Measurements from ENCODE around the gene ARHGAP28.
A peak's percentile ranks its signal among the peaks of the same experiment; 100 is the strongest.

The ARHGAP28 gene

GRCh38 chr18:6871566-6871965 lies 142.1 kb downstream of the ARHGAP28 start:
- no peaks in the 10 kb centered on the region for H3K27me3 ChIP-seq (ENCODE audit: control insufficient read depth, insufficient read depth, low read length)
- H3K9ac ChIP-seq (ENCODE audit: low read depth, low read length) = no peak overlapping the region
- H3K9me3 ChIP-seq (ENCODE audit: control insufficient read depth, insufficient read depth, low read length) = no peaks in the 10 kb centered on the region
- H3K27ac ChIP-seq (ENCODE audit: low read depth, low read length) = no peak overlapping the region
- H3K4me1 ChIP-seq (ENCODE audit: control insufficient read depth, insufficient read depth, low read length) = peaks cover 20% of the 10 kb centered on the region
- H3K36me3 ChIP-seq (ENCODE audit: control insufficient read depth, insufficient read depth, low read length) = no peaks in the 10 kb centered on the region
- H3K4me3 ChIP-seq (ENCODE audit: low read depth, low read length) = no peak overlapping the region

GRCh38 chr18:6873040-6873751 lies 143.7 kb downstream of the ARHGAP28 start:
- no peak overlapping the region for H3K27ac ChIP-seq (ENCODE audit: low read depth, low read length)
- no peak overlapping the region for H3K4me3 ChIP-seq (ENCODE audit: low read depth, low read length)
- H3K27me3 ChIP-seq (ENCODE audit: control insufficient read depth, insufficient read depth, low read length) = no peaks in the 10 kb centered on the region
- H3K4me1 ChIP-seq (ENCODE audit: control insufficient read depth, insufficient read depth, low read length) = peaks cover 15% of the 10 kb centered on the region; the same call in 1 of the 2 replicates
- no peaks in the 10 kb centered on the region for H3K9me3 ChIP-seq (ENCODE audit: control insufficient read depth, insufficient read depth, low read length)
- H3K9ac ChIP-seq (ENCODE audit: low read depth, low read length) = no peak overlapping the region
- no peaks in the 10 kb centered on the region for H3K36me3 ChIP-seq (ENCODE audit: control insufficient read depth, insufficient read depth, low read length)

GRCh38 chr18:6874315-6874714 lies 144.8 kb downstream of the ARHGAP28 start:
- Histone ChIP-seq H3K9me3 (ENCODE audit: control insufficient read depth, insufficient read depth, low read length) (no peaks in the 10 kb centered on the region), H3K27me3 (ENCODE audit: control insufficient read depth, insufficient read depth, low read length) (no peaks in the 10 kb centered on the region), H3K36me3 (ENCODE audit: control insufficient read depth, insufficient read depth, low read length) (no peaks in the 10 kb centered on the region), H3K4me3 (ENCODE audit: low read depth, low read length) (no peak overlapping the region), H3K9ac (ENCODE audit: low read depth, low read length) (no peak overlapping the region), H3K4me1 (ENCODE audit: control insufficient read depth, insufficient read depth, low read length) (peaks cover 21% of the 10 kb centered on the region), H3K27ac (ENCODE audit: low read depth, low read length) (no peak overlapping the region)

GRCh38 chr18:6875749-6876148 lies 146.2 kb downstream of the ARHGAP28 start:
- no peak overlapping the region for H3K27ac ChIP-seq (ENCODE audit: low read depth, low read length)
- no peak overlapping the region for H3K9ac ChIP-seq (ENCODE audit: low read depth, low read length)
- no peaks in the 10 kb centered on the region for H3K9me3 ChIP-seq (ENCODE audit: control insufficient read depth, insufficient read depth, low read length)
- H3K27me3 ChIP-seq (ENCODE audit: control insufficient read depth, insufficient read depth, low read length) = no peaks in the 10 kb centered on the region
- H3K4me1 ChIP-seq (ENCODE audit: control insufficient read depth, insufficient read depth, low read length) = peaks cover 29% of the 10 kb centered on the region
- H3K36me3 ChIP-seq (ENCODE audit: control insufficient read depth, insufficient read depth, low read length) = no peaks in the 10 kb centered on the region
- no peak overlapping the region for H3K4me3 ChIP-seq (ENCODE audit: low read depth, low read length)

- Histone ChIP-seq H3K9me3 (ENCODE audit: control insufficient read depth, insufficient read depth, low read length) (no peaks in the 10 kb centered on the region), H3K27ac (ENCODE audit: low read depth, low read length) (no peak overlapping the region), H3K27me3 (ENCODE audit: control insufficient read depth, insufficient read depth, low read length) (no peaks in the 10 kb centered on the region), H3K36me3 (ENCODE audit: control insufficient read depth, insufficient read depth, low read length) (no peaks in the 10 kb centered on the region), H3K4me3 (ENCODE audit: low read depth, low read length) (no peak overlapping the region), H3K4me1 (ENCODE audit: control insufficient read depth, insufficient read depth, low read length) (peaks cover 34% of the 10 kb centered on the region), H3K9ac (ENCODE audit: low read depth, low read length) (no peak overlapping the region)
Measured at GRCh38 chr18:6876641-6877041, 147.1 kb downstream of the ARHGAP28 start.

GRCh38 chr18:6877288-6877687 lies 147.8 kb downstream of the ARHGAP28 start:
- H3K36me3 ChIP-seq (ENCODE audit: control insufficient read depth, insufficient read depth, low read length) = no peaks in the 10 kb centered on the region
- H3K9me3 ChIP-seq (ENCODE audit: control insufficient read depth, insufficient read depth, low read length) = no peaks in the 10 kb centered on the region
- no peak overlapping the region for H3K4me3 ChIP-seq (ENCODE audit: low read depth, low read length)
- H3K9ac ChIP-seq (ENCODE audit: low read depth, low read length) = no peak overlapping the region
- peaks cover 34% of the 10 kb centered on the region for H3K4me1 ChIP-seq (ENCODE audit: control insufficient read depth, insufficient read depth, low read length)
- no peak overlapping the region for H3K27ac ChIP-seq (ENCODE audit: low read depth, low read length)
- H3K27me3 ChIP-seq (ENCODE audit: control insufficient read depth, insufficient read depth, low read length) = no peaks in the 10 kb centered on the region

- H3K9me3 ChIP-seq (ENCODE audit: control insufficient read depth, insufficient read depth, low read length) = no peaks in the 10 kb centered on the region
- no peak overlapping the region; the same call in none of the 2 replicates for H3K9ac ChIP-seq (ENCODE audit: low read depth, low read length)
- peaks cover 29% of the 10 kb centered on the region for H3K4me1 ChIP-seq (ENCODE audit: control insufficient read depth, insufficient read depth, low read length)
- peak overlapping the region; percentile 68 for H3K27ac ChIP-seq (ENCODE audit: low read depth, low read length)
- H3K27me3 ChIP-seq (ENCODE audit: control insufficient read depth, insufficient read depth, low read length) = no peaks in the 10 kb centered on the region
- H3K4me3 ChIP-seq (ENCODE audit: low read depth, low read length) = no peak overlapping the region; the same call in 1 of the 2 replicates
- no peaks in the 10 kb centered on the region for H3K36me3 ChIP-seq (ENCODE audit: control insufficient read depth, insufficient read depth, low read length)
Measured at GRCh38 chr18:6878556-6879297, 149.2 kb downstream of the ARHGAP28 start.

- H3K4me3 ChIP-seq (ENCODE audit: low read depth, low read length) = peak overlapping the region; percentile 16; the same call in 1 of the 2 replicates
- H3K27ac ChIP-seq (ENCODE audit: low read depth, low read length) = peak overlapping the region; percentile 68
- peaks cover 29% of the 10 kb centered on the region for H3K4me1 ChIP-seq (ENCODE audit: control insufficient read depth, insufficient read depth, low read length)
- no peaks in the 10 kb centered on the region for H3K27me3 ChIP-seq (ENCODE audit: control insufficient read depth, insufficient read depth, low read length)
- no peaks in the 10 kb centered on the region for H3K9me3 ChIP-seq (ENCODE audit: control insufficient read depth, insufficient read depth, low read length)
- H3K36me3 ChIP-seq (ENCODE audit: control insufficient read depth, insufficient read depth, low read length) = no peaks in the 10 kb centered on the region
- no peak overlapping the region for H3K9ac ChIP-seq (ENCODE audit: low read depth, low read length)
Measured at GRCh38 chr18:6879508-6880195, 150.1 kb downstream of the ARHGAP28 start.

GRCh38 chr18:6881034-6881820 lies 151.7 kb downstream of the ARHGAP28 start:
- no peak overlapping the region for H3K4me3 ChIP-seq (ENCODE audit: low read depth, low read length)
- H3K36me3 ChIP-seq (ENCODE audit: control insufficient read depth, insufficient read depth, low read length) = no peaks in the 10 kb centered on the region
- H3K9ac ChIP-seq (ENCODE audit: low read depth, low read length) = no peak overlapping the region
- H3K9me3 ChIP-seq (ENCODE audit: control insufficient read depth, insufficient read depth, low read length) = no peaks in the 10 kb centered on the region
- no peak overlapping the region for H3K27ac ChIP-seq (ENCODE audit: low read depth, low read length)
- H3K4me1 ChIP-seq (ENCODE audit: control insufficient read depth, insufficient read depth, low read length) = peaks cover 34% of the 10 kb centered on the region
- no peaks in the 10 kb centered on the region for H3K27me3 ChIP-seq (ENCODE audit: control insufficient read depth, insufficient read depth, low read length)

- Histone ChIP-seq H3K4me3 (ENCODE audit: low read depth, low read length) (no peak overlapping the region), H3K4me1 (ENCODE audit: control insufficient read depth, insufficient read depth, low read length) (peaks cover 34% of the 10 kb centered on the region), H3K27ac (ENCODE audit: low read depth, low read length) (no peak overlapping the region), H3K9me3 (ENCODE audit: control insufficient read depth, insufficient read depth, low read length) (no peaks in the 10 kb centered on the region), H3K27me3 (ENCODE audit: control insufficient read depth, insufficient read depth, low read length) (no peaks in the 10 kb centered on the region), H3K36me3 (ENCODE audit: control insufficient read depth, insufficient read depth, low read length) (no peaks in the 10 kb centered on the region), H3K9ac (ENCODE audit: low read depth, low read length) (no peak overlapping the region)
Measured at GRCh38 chr18:6882401-6882800, 152.9 kb downstream of the ARHGAP28 start.

Data from HUES48 (cell line).